ENCODE data around the gene IL33. TPM values are rescaled to one million over a fixed set of nuclear protein-coding genes. Genes with fewer than 3 reads are reported as not detected.

Gene IL33
- total and polyA plus RNA-seq, 2 donors from 2014 or later, result 3.7 to 22.7 TPM

DNA sequence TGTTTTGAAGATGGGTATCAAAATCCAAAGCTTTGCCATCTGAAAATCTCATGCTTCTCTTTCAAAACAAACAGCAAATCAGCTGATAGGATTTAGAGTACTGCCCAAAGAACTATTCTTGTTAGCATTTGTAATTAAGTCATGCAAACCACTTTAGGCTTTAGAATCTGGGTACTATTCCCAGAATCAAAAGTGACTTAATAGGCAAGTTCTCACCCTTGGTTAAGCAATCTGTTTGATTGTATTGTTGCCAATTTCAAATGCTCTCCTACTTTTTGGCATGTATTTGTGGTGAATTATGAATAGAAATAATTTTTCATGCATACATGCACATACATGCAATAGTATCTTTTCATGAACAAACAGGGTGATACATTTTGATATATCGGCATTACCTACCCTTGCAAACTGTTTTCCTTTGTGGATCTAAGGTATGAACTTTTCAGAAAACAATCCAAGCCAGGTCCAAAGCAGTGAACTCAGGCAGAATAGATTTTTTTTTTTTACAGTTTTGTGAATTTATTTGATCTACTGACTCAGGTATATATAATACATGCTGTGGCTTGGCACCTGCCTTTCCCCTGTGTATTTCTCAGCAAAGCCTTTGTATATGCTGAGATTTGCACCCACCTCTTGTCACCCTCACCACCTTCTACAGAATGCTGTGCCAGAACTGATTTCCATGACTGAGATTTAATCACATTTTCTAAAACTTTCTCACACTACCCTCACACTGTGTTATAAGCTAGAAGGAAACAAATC, 9.0 kb downstream of the IL33 start:
- H3K4me1 ChIP-seq (ENCODE audit: control insufficient read depth in 2 of 3, insufficient read depth in 2 of 3, low read depth in 1 of 3, low read length in 3 of 3), result no peaks in the 10 kb centered on the region
- intact Hi-C loops (cut with DNase I), result no loop called here
- no peaks in the 10 kb centered on the region for H3K27me3 ChIP-seq (ENCODE audit: control insufficient read depth, insufficient read depth, low read length)
- no peaks in the 10 kb centered on the region for H3K36me3 ChIP-seq (ENCODE audit: control insufficient read depth in 2 of 3, insufficient read depth in 3 of 3, low read length in 3 of 3)
- DNase-seq, result no peak
- no peak overlapping the region for H3K4me3 ChIP-seq (ENCODE audit: low read length in 3 of 3)
- FAIRE-seq, result no peak
- H3K27ac ChIP-seq (ENCODE audit: low read depth in 2 of 2, low read length in 2 of 2), result no peak overlapping the region
- H3K9me3 ChIP-seq (ENCODE audit: control insufficient read depth in 2 of 3, insufficient read depth in 1 of 3, low read length in 3 of 3), result no peaks in the 10 kb centered on the region
- H3K9ac ChIP-seq (ENCODE audit: low read length in 3 of 3), result no peak overlapping the region
- TF ChIP-seq, protein P1, sequence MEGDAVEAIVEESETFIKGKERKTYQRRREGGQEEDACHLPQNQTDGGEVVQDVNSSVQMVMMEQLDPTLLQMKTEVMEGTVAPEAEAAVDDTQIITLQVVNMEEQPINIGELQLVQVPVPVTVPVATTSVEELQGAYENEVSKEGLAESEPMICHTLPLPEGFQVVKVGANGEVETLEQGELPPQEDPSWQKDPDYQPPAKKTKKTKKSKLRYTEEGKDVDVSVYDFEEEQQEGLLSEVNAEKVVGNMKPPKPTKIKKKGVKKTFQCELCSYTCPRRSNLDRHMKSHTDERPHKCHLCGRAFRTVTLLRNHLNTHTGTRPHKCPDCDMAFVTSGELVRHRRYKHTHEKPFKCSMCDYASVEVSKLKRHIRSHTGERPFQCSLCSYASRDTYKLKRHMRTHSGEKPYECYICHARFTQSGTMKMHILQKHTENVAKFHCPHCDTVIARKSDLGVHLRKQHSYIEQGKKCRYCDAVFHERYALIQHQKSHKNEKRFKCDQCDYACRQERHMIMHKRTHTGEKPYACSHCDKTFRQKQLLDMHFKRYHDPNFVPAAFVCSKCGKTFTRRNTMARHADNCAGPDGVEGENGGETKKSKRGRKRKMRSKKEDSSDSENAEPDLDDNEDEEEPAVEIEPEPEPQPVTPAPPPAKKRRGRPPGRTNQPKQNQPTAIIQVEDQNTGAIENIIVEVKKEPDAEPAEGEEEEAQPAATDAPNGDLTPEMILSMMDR (IDR thresholded peaks at IDR 0.05; ENCODE audit: borderline replicate concordance, extremely low read depth, insufficient read depth), result no peak

DNA sequence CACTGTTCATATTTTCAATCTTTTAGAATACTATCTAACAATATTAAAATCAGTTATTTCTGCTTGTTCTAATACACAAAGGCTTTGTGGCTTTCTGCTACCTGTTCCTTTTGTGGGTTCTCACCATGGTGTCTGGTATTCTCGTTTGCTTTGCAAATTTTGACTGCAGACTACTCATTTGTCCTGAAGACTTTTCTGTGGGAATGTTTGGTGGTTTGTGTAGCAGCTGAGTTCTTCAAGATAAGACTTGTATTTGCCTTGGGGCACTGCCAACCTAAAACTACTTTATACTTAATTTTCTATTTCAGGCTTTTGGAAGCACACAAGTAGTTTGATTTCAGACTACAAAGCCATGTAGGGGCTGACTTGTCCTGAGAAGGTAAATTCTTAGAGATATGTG, 11.1 kb downstream of the IL33 start:
- Histone ChIP-seq H3K9me3 (ENCODE audit: control insufficient read depth in 2 of 3, insufficient read depth in 1 of 3, low read length in 3 of 3) (no peaks in the 10 kb centered on the region), H3K4me1 (ENCODE audit: control insufficient read depth in 2 of 3, insufficient read depth in 2 of 3, low read depth in 1 of 3, low read length in 3 of 3) (no peaks in the 10 kb centered on the region), H3K27ac (ENCODE audit: low read depth in 2 of 2, low read length in 2 of 2) (no peak overlapping the region), H3K4me3 (ENCODE audit: low read length in 3 of 3) (no peak overlapping the region), H3K36me3 (ENCODE audit: control insufficient read depth in 2 of 3, insufficient read depth in 3 of 3, low read length in 3 of 3) (no peaks in the 10 kb centered on the region), H3K9ac (ENCODE audit: low read length in 3 of 3) (no peak overlapping the region), H3K27me3 (ENCODE audit: control insufficient read depth, insufficient read depth, low read length) (no peaks in the 10 kb centered on the region)
- DNase-seq (peak in 1 of 5 donors; percentile 33), FAIRE-seq (no peak)
- intact Hi-C loops (cut with DNase I), result no loop called here
- TF ChIP-seq, protein P1 (IDR thresholded peaks at IDR 0.05; ENCODE audit: borderline replicate concordance, extremely low read depth, insufficient read depth), result no peak

DNA sequence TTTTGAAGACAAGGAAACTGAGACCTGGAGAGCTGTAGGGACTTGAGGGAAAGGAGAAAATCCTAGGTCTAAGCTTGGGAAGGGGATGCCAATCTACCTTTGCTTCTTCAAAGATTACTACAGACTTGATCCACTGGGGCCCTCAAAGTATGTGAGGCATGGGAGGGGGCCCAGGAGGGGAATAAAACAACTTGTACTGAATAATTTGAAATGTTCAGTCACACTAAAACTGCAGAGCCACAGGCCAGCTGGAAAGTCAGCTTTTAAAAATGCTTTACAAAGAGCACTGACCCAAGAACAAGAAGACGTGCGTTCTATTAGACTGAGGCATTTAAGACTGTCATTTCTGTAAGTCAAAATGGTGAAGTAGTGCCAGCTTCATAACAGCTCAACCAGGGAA, 13.6 kb downstream of the IL33 start:
- no peak overlapping the region for H3K27ac ChIP-seq (ENCODE audit: low read depth in 2 of 2, low read length in 2 of 2)
- no peaks in the 10 kb centered on the region for H3K27me3 ChIP-seq (ENCODE audit: control insufficient read depth, insufficient read depth, low read length)
- H3K9me3 ChIP-seq (ENCODE audit: control insufficient read depth in 2 of 3, insufficient read depth in 1 of 3, low read length in 3 of 3), result no peaks in the 10 kb centered on the region
- intact Hi-C loops (cut with DNase I), result no loop called here
- H3K36me3 ChIP-seq (ENCODE audit: control insufficient read depth in 2 of 3, insufficient read depth in 3 of 3, low read length in 3 of 3), result no peaks in the 10 kb centered on the region
- no peak overlapping the region for H3K4me3 ChIP-seq (ENCODE audit: low read length in 3 of 3)
- DNase-seq, result no peak
- TF ChIP-seq, protein P1 (IDR thresholded peaks at IDR 0.05; ENCODE audit: borderline replicate concordance, extremely low read depth, insufficient read depth), result no peak
- H3K4me1 ChIP-seq (ENCODE audit: control insufficient read depth in 2 of 3, insufficient read depth in 2 of 3, low read depth in 1 of 3, low read length in 3 of 3), result no peaks in the 10 kb centered on the region
- no peak for FAIRE-seq
- H3K9ac ChIP-seq (ENCODE audit: low read length in 3 of 3), result no peak overlapping the region
